HG03575 (cell line): ENCODE data around the gene KCNMA1.
A peak's percentile ranks its signal among the peaks of the same experiment; 100 is the strongest.

Experiments
- ATAC-seq: cut with Tn5 transposase; IDR thresholded peaks from one replicate; pipeline ENCODE4 v1.9.1; 2021; ENCODE audit not compliant: unreplicated experiment, insufficient number of reproducible peaks, low FRiP score; ENCODE audit errors: extremely low read depth

Gene KCNMA1

GRCh38 chr10:76984559-76985443, 652.8 kb downstream of the KCNMA1 start:
- ATAC-seq = peak; percentile 81

GRCh38 chr10:76983624-76984023, 654.0 kb downstream of the KCNMA1 start:
- ATAC-seq = no peak

GRCh38 chr10:76982671-76983070, 654.9 kb downstream of the KCNMA1 start:
- ATAC-seq = no peak

GRCh38 chr10:76981251-76981650, 656.4 kb downstream of the KCNMA1 start:
- no peak for ATAC-seq

GRCh38 chr10:76977901-76978300, 659.7 kb downstream of the KCNMA1 start:
- ATAC-seq = no peak

GRCh38 chr10:76977046-76977445, 660.6 kb downstream of the KCNMA1 start:
- no peak for ATAC-seq

- ATAC-seq = no peak
These were observed 661.5 kb downstream of the KCNMA1 start for GRCh38 chr10:76976142-76976541.

- no peak for ATAC-seq
These were observed 662.5 kb downstream of the KCNMA1 start for GRCh38 chr10:76975126-76975525.

- no peak for ATAC-seq
These were observed 663.5 kb downstream of the KCNMA1 start for GRCh38 chr10:76974017-76974691.

- ATAC-seq = no peak
These were observed 664.3 kb downstream of the KCNMA1 start for GRCh38 chr10:76973091-76974016.

GRCh38 chr10:76972541-76972940, 665.1 kb downstream of the KCNMA1 start:
- no peak for ATAC-seq

- ATAC-seq = no peak
These were observed 665.9 kb downstream of the KCNMA1 start for GRCh38 chr10:76971547-76972170.

- ATAC-seq = no peak
These were observed 666.7 kb downstream of the KCNMA1 start for GRCh38 chr10:76970711-76971519.

- ATAC-seq = no peak
These were observed 668.2 kb downstream of the KCNMA1 start for GRCh38 chr10:76969366-76969948.

GRCh38 chr10:76968483-76968882, 669.1 kb downstream of the KCNMA1 start:
- ATAC-seq = no peak

GRCh38 chr10:76962851-76963250, 674.8 kb downstream of the KCNMA1 start:
- ATAC-seq = no peak

GRCh38 chr10:76961841-76962240, 675.8 kb downstream of the KCNMA1 start:
- no peak for ATAC-seq

- ATAC-seq = no peak
These were observed 678.5 kb downstream of the KCNMA1 start for GRCh38 chr10:76959111-76959510.
